SH-SY5Y (cell line): ENCODE results near the gene SPINT3.

Source experiments
- GATA2 ChIP-seq: IDR thresholded peaks from 2 replicates; pipeline ENCODE4 v1.6.1; 2011; ENCODE audit warnings: mild to moderate bottlenecking, low read depth, low read length
- GATA3 ChIP-seq: IDR thresholded peaks from 2 replicates; pipeline ENCODE4 v1.6.1; 2011; ENCODE audit warnings: low read depth, mild to moderate bottlenecking, low read length, moderate library complexity

GRCh38 chr20:45463709-45464108 lies 51.7 kb downstream of the SPINT3 start:
- TF ChIP-seq GATA2 = no peak
- no peak for TF ChIP-seq GATA3
